IPS-NIHi11 (cell line): ENCODE measurements around the gene HMG20B.
A peak's percentile ranks its signal among the peaks of the same experiment; 100 is the strongest.

Experiments used
- DNase-seq: peaks from one replicate; pipeline ENCODE4 v3.0.0; 2012; ENCODE audit warnings: mixed read lengths, low spot score

Gene HMG20B

GRCh38 chr19:3622224-3622623 is 49.5 kb downstream of the HMG20B start:
- DNase-seq = no peak

GRCh38 chr19:3623716-3624115 is 51.0 kb downstream of the HMG20B start:
- no peak for DNase-seq

- no peak for DNase-seq
Measured at GRCh38 chr19:3625996-3626472, 53.3 kb downstream of the HMG20B start.

GRCh38 chr19:3626473-3627350 is 54.0 kb downstream of the HMG20B start, which contains the start of gene CACTIN:
Gene CACTIN, minus strand, starts transcription at chr19:3626790. Its CDS starts 28 bp downstream, at chr19:3626762.
- DNase-seq = peak; percentile 100

- DNase-seq = no peak
Measured at GRCh38 chr19:3627351-3627723, 54.6 kb downstream of the HMG20B start.
